T-helper 2 cell treated with Interferon-gamma antibody and Interleukin-4, amounts not matched to agents 5 μg/mL and 100 μg/mL, for 36 hours (primary cell): ENCODE measurements around the gene SPATA1.
A peak's percentile ranks its signal among the peaks of the same experiment; 100 is the strongest.

Experiments
- DNase-seq: peaks from one replicate; pipeline ENCODE4 v3.0.0; 2021; ENCODE audit warnings: low spot score
- H3K27ac Mint-ChIP-seq: one replicate; pipeline ENCODE4 v1.8.0; 2021; ENCODE audit warnings: mild to moderate bottlenecking, mixed read lengths
- H3K27me3 Mint-ChIP-seq: one replicate; pipeline ENCODE4 v1.8.0; 2021; ENCODE audit warnings: low read depth, mixed read lengths
- H3K36me3 Mint-ChIP-seq: one replicate; pipeline ENCODE4 v1.8.0; 2021; ENCODE audit warnings: low read depth, mixed read lengths
- H3K4me1 Mint-ChIP-seq: one replicate; pipeline ENCODE4 v1.8.0; 2021; ENCODE audit warnings: low read depth, mixed read lengths
- H3K4me3 Mint-ChIP-seq: one replicate; pipeline ENCODE4 v1.8.0; 2022; ENCODE audit warnings: mild to moderate bottlenecking, moderate library complexity, mixed read lengths
- H3K9me3 Mint-ChIP-seq: one replicate; pipeline ENCODE4 v1.8.0; 2021; ENCODE audit warnings: mixed read lengths

The SPATA1 gene

GRCh38 chr1:84540759-84541158 is 34.6 kb downstream of the SPATA1 start:
- no peak for DNase-seq
- Mint-ChIP-seq H3K4me3 (no peak overlapping the region), H3K9me3 (no peaks in the 10 kb centered on the region), H3K27ac (no peak overlapping the region), H3K27me3 (no peaks in the 10 kb centered on the region), H3K4me1 (peaks cover 18% of the 10 kb centered on the region), H3K36me3 (peaks cover 30% of the 10 kb centered on the region)

DNA sequence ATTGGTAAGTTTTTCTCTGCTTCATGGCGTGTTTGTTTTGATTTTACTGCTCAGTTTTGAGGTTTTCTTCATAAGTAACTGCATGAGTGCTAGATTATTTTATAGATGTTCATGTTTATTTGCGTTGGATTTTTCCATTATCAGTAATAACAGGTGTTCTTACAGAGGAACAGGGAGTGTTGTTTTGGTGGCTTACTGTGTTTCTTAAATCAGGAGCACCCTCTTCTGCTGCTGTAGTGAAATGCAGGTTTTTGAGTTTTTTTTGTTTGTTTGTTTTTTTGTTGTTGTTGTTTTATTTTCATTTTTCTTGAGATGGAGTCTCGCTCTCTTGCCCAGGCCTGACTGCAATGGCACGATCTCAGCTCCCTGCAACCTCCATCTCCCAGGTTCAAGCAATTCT is 35.5 kb downstream of the SPATA1 start:
- H3K4me1 Mint-ChIP-seq, result peaks cover 18% of the 10 kb centered on the region
- no peak for DNase-seq

GRCh38 chr1:84550826-84551225 is 44.6 kb downstream of the SPATA1 start:
- Mint-ChIP-seq H3K4me1 (no peaks in the 10 kb centered on the region), H3K36me3 (peaks cover 8% of the 10 kb centered on the region), H3K27ac (no peak overlapping the region), H3K9me3 (no peaks in the 10 kb centered on the region), H3K27me3 (no peaks in the 10 kb centered on the region), H3K4me3 (no peak overlapping the region)
- no peak for DNase-seq

More for the DNA sequence above, 35.5 kb downstream of the SPATA1 start:
- Mint-ChIP-seq H3K27me3 (no peaks in the 10 kb centered on the region), H3K27ac (no peak overlapping the region), H3K9me3 (no peaks in the 10 kb centered on the region), H3K4me3 (no peak overlapping the region), H3K36me3 (peaks cover 32% of the 10 kb centered on the region)

DNA sequence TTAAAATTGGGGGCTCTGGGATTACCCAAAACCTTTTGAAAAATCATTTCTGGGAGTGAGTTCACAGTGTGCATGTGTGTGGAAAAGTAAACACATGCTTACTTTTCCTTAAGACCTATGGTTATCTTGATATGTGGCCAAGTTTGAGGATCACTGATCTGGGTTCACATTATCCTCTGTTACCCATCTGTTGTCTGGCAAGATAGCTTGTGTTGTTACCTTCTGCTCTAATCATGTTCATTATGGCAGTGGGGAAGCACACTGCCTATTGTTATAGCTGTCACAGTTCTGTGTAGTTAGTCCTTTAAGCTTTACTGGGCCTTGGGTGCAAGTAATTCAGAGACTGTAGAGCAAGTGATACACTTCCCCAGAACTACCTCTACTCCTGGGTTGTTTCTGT is 63.0 kb downstream of the SPATA1 start:
- Mint-ChIP-seq H3K4me1 (peaks cover 31% of the 10 kb centered on the region), H3K9me3 (no peaks in the 10 kb centered on the region), H3K27me3 (no peaks in the 10 kb centered on the region), H3K36me3 (peaks cover 54% of the 10 kb centered on the region), H3K27ac (no peak overlapping the region), H3K4me3 (no peak overlapping the region)
- DNase-seq, result no peak

GRCh38 chr1:84570436-84571149 is 64.4 kb downstream of the SPATA1 start:
- peaks cover 54% of the 10 kb centered on the region for H3K36me3 Mint-ChIP-seq
- DNase-seq, result no peak
- H3K27ac Mint-ChIP-seq, result peak overlapping the region; percentile 5
- peaks cover 40% of the 10 kb centered on the region for H3K4me1 Mint-ChIP-seq
- no peaks in the 10 kb centered on the region for H3K9me3 Mint-ChIP-seq
- H3K27me3 Mint-ChIP-seq, result no peaks in the 10 kb centered on the region
- peak overlapping the region; percentile 0 for H3K4me3 Mint-ChIP-seq

DNA sequence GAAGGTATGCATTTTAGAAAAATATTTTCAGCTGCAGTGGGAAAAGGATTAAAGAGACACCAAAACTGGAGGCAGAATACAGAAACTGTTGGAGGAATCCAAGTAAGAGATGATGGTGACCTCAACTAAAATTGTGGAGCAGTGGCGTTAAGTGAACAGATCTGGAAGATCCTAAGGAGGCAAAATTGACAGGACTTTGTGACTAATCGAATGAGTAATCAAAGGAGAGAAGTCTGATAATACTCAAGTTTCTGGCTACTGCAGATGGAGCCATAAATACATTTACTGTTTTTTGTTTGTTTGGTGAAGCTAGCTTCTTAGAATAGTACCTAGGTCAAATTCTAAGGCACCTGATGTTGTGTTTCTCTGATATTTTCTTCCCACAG is 65.0 kb downstream of the SPATA1 start:
- H3K27me3 Mint-ChIP-seq, result no peaks in the 10 kb centered on the region
- H3K27ac Mint-ChIP-seq, result peak overlapping the region; percentile 5
- no peak for DNase-seq
- peaks cover 53% of the 10 kb centered on the region for H3K36me3 Mint-ChIP-seq
- no peaks in the 10 kb centered on the region for H3K9me3 Mint-ChIP-seq
- H3K4me1 Mint-ChIP-seq, result peaks cover 40% of the 10 kb centered on the region
- peak overlapping the region; percentile 0 for H3K4me3 Mint-ChIP-seq

GRCh38 chr1:84573481-84573966 is 67.3 kb downstream of the SPATA1 start:
- Mint-ChIP-seq H3K27me3 (no peaks in the 10 kb centered on the region), H3K4me3 (peak overlapping the region; percentile 97), H3K4me1 (peaks cover 31% of the 10 kb centered on the region), H3K9me3 (no peaks in the 10 kb centered on the region), H3K36me3 (peaks cover 39% of the 10 kb centered on the region), H3K27ac (peak overlapping the region; percentile 100)
- no peak for DNase-seq

GRCh38 chr1:84573967-84574842 is 68.0 kb downstream of the SPATA1 start, which contains the start of gene CTBS:
Gene CTBS, minus strand, starts transcription at chr1:84574440. Its CDS starts 25 bp downstream, at chr1:84574415.
- DNase-seq, result peak; percentile 80
- peaks cover 33% of the 10 kb centered on the region for H3K36me3 Mint-ChIP-seq
- H3K9me3 Mint-ChIP-seq, result no peaks in the 10 kb centered on the region
- H3K27ac Mint-ChIP-seq, result peak within 1 kb of the TSS; percentile 100
- peak within 1 kb of the TSS; percentile 97 for H3K4me3 Mint-ChIP-seq
- no peaks in the 10 kb centered on the region for H3K27me3 Mint-ChIP-seq
- H3K4me1 Mint-ChIP-seq, result peaks cover 31% of the 10 kb centered on the region

GRCh38 chr1:84574936-84575335 is 68.8 kb downstream of the SPATA1 start:
- H3K9me3 Mint-ChIP-seq, result no peaks in the 10 kb centered on the region
- peak overlapping the region; percentile 97 for H3K4me3 Mint-ChIP-seq
- peaks cover 31% of the 10 kb centered on the region for H3K36me3 Mint-ChIP-seq
- no peaks in the 10 kb centered on the region for H3K27me3 Mint-ChIP-seq
- H3K27ac Mint-ChIP-seq, result peak overlapping the region; percentile 100
- H3K4me1 Mint-ChIP-seq, result peaks cover 31% of the 10 kb centered on the region
- no peak for DNase-seq

GRCh38 chr1:84581648-84582047 is 75.5 kb downstream of the SPATA1 start:
- Mint-ChIP-seq H3K36me3 (no peaks in the 10 kb centered on the region), H3K27ac (no peak overlapping the region)
- DNase-seq, result no peak

DNA sequence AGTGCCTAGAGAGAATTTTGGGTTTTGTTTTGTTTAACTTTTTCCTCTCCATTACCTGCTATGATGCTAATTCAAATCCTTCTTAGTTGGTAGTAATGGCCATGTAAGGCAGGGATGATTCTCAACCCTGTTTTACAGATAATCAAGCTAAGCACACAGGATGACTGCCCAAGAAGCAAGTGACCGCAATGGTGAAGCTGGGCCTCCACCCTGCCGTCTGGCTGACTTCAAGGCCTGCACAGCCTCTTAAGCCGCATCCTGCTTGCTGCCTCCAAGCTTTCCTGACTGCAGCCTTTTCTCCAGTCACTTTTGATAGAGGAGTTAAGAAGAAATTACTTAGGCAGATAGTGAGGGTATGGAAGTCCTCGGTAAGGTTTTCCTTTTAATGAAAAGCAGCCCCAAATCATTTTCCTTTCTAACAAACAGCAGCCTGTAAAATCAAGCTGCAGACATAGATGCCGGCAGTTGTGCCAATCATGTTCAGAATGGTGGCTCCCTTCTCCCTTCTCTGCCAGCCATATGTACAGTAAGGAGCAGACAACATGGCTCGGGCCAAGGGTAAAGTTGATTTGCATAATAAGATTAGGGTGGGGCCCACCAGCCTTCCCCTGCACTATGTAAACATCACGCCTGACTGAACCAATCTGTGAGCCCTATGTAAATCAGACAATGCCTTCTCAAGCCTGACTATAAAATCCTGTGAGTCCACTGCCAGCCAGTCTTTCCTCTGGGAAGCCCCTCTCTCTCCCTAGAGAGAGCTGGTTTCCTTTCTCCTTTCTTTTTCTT is 76.8 kb downstream of the SPATA1 start:
- H3K4me1 Mint-ChIP-seq, result no peaks in the 10 kb centered on the region
- no peaks in the 10 kb centered on the region for H3K36me3 Mint-ChIP-seq
- no peak overlapping the region for H3K4me3 Mint-ChIP-seq
- peaks cover 11% of the 10 kb centered on the region for H3K9me3 Mint-ChIP-seq
- no peaks in the 10 kb centered on the region for H3K27me3 Mint-ChIP-seq
- H3K27ac Mint-ChIP-seq, result no peak overlapping the region
- DNase-seq, result no peak

More at GRCh38 chr1:84581648-84582047, 75.5 kb downstream of the SPATA1 start:
- Mint-ChIP-seq H3K27me3 (no peaks in the 10 kb centered on the region), H3K9me3 (peaks cover 10% of the 10 kb centered on the region), H3K4me3 (no peak overlapping the region), H3K4me1 (no peaks in the 10 kb centered on the region)

DNA sequence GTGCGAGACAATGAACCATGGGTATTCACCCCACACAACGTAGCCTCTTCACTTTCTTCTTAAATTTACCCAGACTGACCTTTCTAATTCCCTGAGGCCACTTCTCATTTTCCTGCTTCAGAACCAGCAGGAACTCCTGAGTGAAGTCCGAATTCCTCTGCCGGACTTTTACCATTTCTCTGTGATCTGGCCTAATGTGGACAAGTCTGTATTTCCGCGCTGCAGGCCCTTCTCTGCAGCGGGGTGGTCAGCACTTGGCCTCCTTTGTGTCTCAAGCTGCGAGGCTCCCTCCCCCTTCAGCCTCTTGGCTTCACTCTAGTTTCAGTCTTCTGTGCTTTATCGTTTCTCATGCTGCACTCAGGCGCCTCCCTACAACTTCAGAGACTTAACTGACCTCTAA is 77.5 kb downstream of the SPATA1 start:
- Mint-ChIP-seq H3K4me1 (no peaks in the 10 kb centered on the region), H3K27me3 (no peaks in the 10 kb centered on the region), H3K27ac (no peak overlapping the region), H3K4me3 (no peak overlapping the region), H3K9me3 (peaks cover 11% of the 10 kb centered on the region), H3K36me3 (no peaks in the 10 kb centered on the region)
- no peak for DNase-seq

GRCh38 chr1:84584126-84584525 is 77.9 kb downstream of the SPATA1 start:
- no peaks in the 10 kb centered on the region for H3K27me3 Mint-ChIP-seq
- H3K36me3 Mint-ChIP-seq, result no peaks in the 10 kb centered on the region
- H3K4me3 Mint-ChIP-seq, result no peak overlapping the region
- H3K4me1 Mint-ChIP-seq, result no peaks in the 10 kb centered on the region
- peaks cover 11% of the 10 kb centered on the region for H3K9me3 Mint-ChIP-seq
- no peak overlapping the region for H3K27ac Mint-ChIP-seq
- no peak for DNase-seq
